Heart right ventricle (tissue), 16 donors: ENCODE results near the gene HRCT1. TPM values are rescaled to one million over a fixed set of nuclear protein-coding genes. Genes with fewer than 3 reads are reported as not detected.

ENCODE experiments used
- ATAC-seq, 8 donors: fragments of 200-7000 bp; cut with Tn5 transposase; one replicate each; pipeline ENCODE4 v1.9.1; 2020; ENCODE audit warnings: mild to moderate bottlenecking in 8 of 8, moderate library complexity in 8 of 8, moderate number of reproducible peaks in 1 of 8
- DNase-seq, 2 donors: peaks; one replicate each; pipeline ENCODE4 v3.0.0-alpha.2; 2020
- H3K27ac ChIP-seq, 10 donors: fragments of 200-600 bp; sonication (generic) in 2 of 10; one replicate each; pipeline versions ENCODE4 v1.5.0 to v1.8.0; 2020 to 2022; ENCODE audit warnings: mild to moderate bottlenecking in 3 of 10
- H3K27me3 ChIP-seq, 7 donors: fragments of 200-600 bp; one replicate each; pipeline ENCODE4 v1.8.0; 2021 to 2022; ENCODE audit warnings: mild to moderate bottlenecking in 2 of 7
- H3K36me3 ChIP-seq, 9 donors: fragments of 200-600 bp; sonication (generic) in 1 of 9; one replicate each; pipeline versions ENCODE4 v1.5.0 to v1.8.0; 2020 to 2022; ENCODE audit warnings: mild to moderate bottlenecking in 2 of 9
- H3K4me1 ChIP-seq, 9 donors: fragments of 200-600 bp; sonication (generic) in 1 of 9; one replicate each; pipeline versions ENCODE4 v1.5.0 to v1.8.0; 2020 to 2022; ENCODE audit warnings: mild to moderate bottlenecking in 4 of 9
- H3K4me3 ChIP-seq, 10 donors: fragments of 200-600 bp; sonication (generic) in 2 of 10; one replicate each; pipeline versions ENCODE4 v1.5.0 to v1.8.0; 2020 to 2022; ENCODE audit warnings: mild to moderate bottlenecking in 7 of 10, moderate library complexity in 2 of 10
- H3K9me3 ChIP-seq, 11 donors: fragments of 200-600 bp in 10 of 11; sonication (generic) in 2 of 11; one replicate each; pipeline versions ENCODE4 v1.5.0 to v1.8.0; 2013 to 2022; ENCODE audit warnings: mild to moderate bottlenecking in 2 of 11, control low read depth in 1 of 11, moderate library complexity in 1 of 11
- CTCF ChIP-seq, 9 donors: fragments of 200-600 bp; sonication (generic) in 2 of 9; IDR thresholded peaks; one replicate each; pipeline versions ENCODE4 v1.5.0 to v1.8.0; 2021 to 2022; ENCODE audit warnings: antibody characterized with exemption in 9 of 9, mild to moderate bottlenecking in 5 of 9, moderate library complexity in 1 of 9
- WGBS, 2 donors: extraction: QIAGEN DNeasy Blood & Tissue Kit; methylation state at CpG; one replicate each; pipeline ENCODE4 v1.1.7; 2013; ENCODE audit warnings: inconsistent platforms in 1 of 2; 5-methylcytosine and 5-hydroxymethylcytosine counted together
- intact Hi-C, 10 donors: fragments of 100-400 bp; cut with DNase I; formaldehyde crosslinking; loops; one replicate each; pipeline versions ENCODE4 v1.11.1 to v1.14.2; 2022
- polyA plus RNA-seq, 2 donors: library from polyadenylated mRNA; stranded (reverse); fragments of 200-250 nt; gene quantifications; one replicate each; pipeline ENCODE4 v1.2.3, GENCODE V29; 2013
- total RNA-seq, 10 donors: library from RNA; stranded (reverse); fragmentation: NEBNext Ultra II Directional in 3 of 10; extraction: Animal tissue kit (Norgen Biotek cat#: 25700) in 3 of 10; gene quantifications; one replicate each; pipeline versions ENCODE4 v1.2.1 to v1.2.4, GENCODE V29; 2021 to 2023
- donor health status: Arrhythmogenic right ventricular cardiomyopathy.
- donor health status: ischemic (EF 13 %, LVEDD 7.1; RV severe dilation, severe dysfunction).
- donor health status: healthy with polysubstance abuse.
- donor health status: DM: no; HTN: yes; CAD: no.
- donor health status: DM: no; HTN: no; CAD: no.
- donor health status: ischemic (EF 25% LVEDD 6.9; RV normal size, moderate dysfunction).
- donor health status: ischemic (EF 25% LVEDD 5.7; RV mildly dilated, moderate dysfunction).
- donor health status: healthy.
- donor health status: DM: yes; HTN: yes; CAD: no.
- donor health status: Ischemic cardiomyopathy.
- donor health status: ischemic (EF 35%, LVEDD 5.7; RV mildly dilated, moderate dysfunction).
- donor health status: nonischemic (EF 11% LVEDD 7.7; RV severe dilation, severe dysfunction).
- donor health status: DM: yes; HTN: yes; CAD: no.
- donor health status: PGD.
- donor health status: ischemic (EF 29% LVEDD 5.4; RV normal size, mild dysfunction).
- donor health status: nonischemic (EF 23%, LVEDD 6.1; RV moderate dilation, normal function).

Gene HRCT1
- total and polyA plus RNA-seq, 12 donors: 1.5 to 13.9 (median 3.2) TPM

GRCh38 chr9:35919212-35920008 is 13.4 kb downstream of the HRCT1 start:
- H3K27ac ChIP-seq: peak overlapping the region; percentile 64 to 90 (median 78)
- DNase-seq (no peak), ATAC-seq (peak in 2 of 8 donors; percentile 46 to 62)
- no peaks in the 10 kb centered on the region for H3K27me3 ChIP-seq
- intact Hi-C loops: no loop called here
- H3K36me3 ChIP-seq: no peaks in the 10 kb centered on the region
- no peak for TF ChIP-seq CTCF (IDR thresholded peaks at IDR 0.05)
- H3K9me3 ChIP-seq: no peaks in the 10 kb centered on the region
- peaks cover 16 to 94% (median 58%) of the 10 kb centered on the region in 9 donors for H3K4me1 ChIP-seq
- no peak overlapping the region for H3K4me3 ChIP-seq
- 62 to 69% methylated on average over 3 of the region's 3 CpGs for WGBS, 2 donors

DNA sequence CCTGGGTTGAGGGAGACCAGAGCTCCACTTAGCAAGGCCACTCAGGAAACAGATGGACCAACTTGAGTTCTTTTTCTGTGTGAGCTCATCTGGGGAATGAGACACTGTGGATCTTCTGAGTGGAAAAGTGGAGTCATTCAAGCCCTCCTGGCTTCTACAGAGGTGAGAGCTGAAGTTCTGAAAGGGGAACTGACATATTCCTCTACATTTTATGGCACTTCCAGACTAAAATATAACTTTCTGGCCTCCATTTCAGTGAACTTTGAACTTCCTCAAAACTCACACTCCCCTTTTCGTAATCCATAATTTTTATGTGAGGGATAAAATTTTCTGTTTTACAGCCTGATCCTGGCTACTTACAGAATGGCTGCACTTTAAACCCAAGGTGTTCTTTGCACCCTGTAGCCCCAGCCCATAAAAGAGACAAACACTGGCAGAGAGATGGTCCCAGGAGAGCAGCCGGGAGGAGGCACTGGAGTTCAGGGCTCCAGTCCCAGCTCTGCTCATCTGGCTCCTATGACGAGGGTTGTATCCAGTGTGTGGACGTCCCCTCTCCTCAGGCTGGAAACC is 14.1 kb downstream of the HRCT1 start:
- peaks cover 9 to 94% (median 51%) of the 10 kb centered on the region in 9 donors for H3K4me1 ChIP-seq
- peak in 6 of 8 donors; percentile 12 to 38 (median 26) for ATAC-seq
- TF ChIP-seq CTCF (IDR thresholded peaks at IDR 0.05): no peak

GRCh38 chr9:35923598-35923926 is 17.6 kb downstream of the HRCT1 start:
- no peaks in the 10 kb centered on the region for H3K9me3 ChIP-seq
- intact Hi-C loops: no loop called here
- 96 to 97% methylated on average over 1 of the region's 1 CpG for WGBS, 2 donors
- H3K27ac ChIP-seq: peak overlapping the region in 8 of 10 donors; percentile 41 to 90 (median 62)
- no peak for DNase-seq
- H3K4me1 ChIP-seq: peaks cover 2 to 65% (median 39%) of the 10 kb centered on the region in 9 donors
- no peak overlapping the region for H3K4me3 ChIP-seq
- no peak for TF ChIP-seq CTCF (IDR thresholded peaks at IDR 0.05)
- no peaks in the 10 kb centered on the region for H3K36me3 ChIP-seq
- no peaks in the 10 kb centered on the region for H3K27me3 ChIP-seq
- ATAC-seq: no peak

More for the DNA sequence above, 14.1 kb downstream of the HRCT1 start:
- peak overlapping the region; percentile 64 to 90 (median 78) for H3K27ac ChIP-seq
- no peaks in the 10 kb centered on the region for H3K9me3 ChIP-seq
- H3K27me3 ChIP-seq: no peaks in the 10 kb centered on the region
- no peaks in the 10 kb centered on the region for H3K36me3 ChIP-seq
- intact Hi-C loops: no loop called here
- H3K4me3 ChIP-seq: no peak overlapping the region
- no peak for DNase-seq
- 63 to 69% methylated on average over 4 of the region's 4 CpGs for WGBS, 2 donors

DNA sequence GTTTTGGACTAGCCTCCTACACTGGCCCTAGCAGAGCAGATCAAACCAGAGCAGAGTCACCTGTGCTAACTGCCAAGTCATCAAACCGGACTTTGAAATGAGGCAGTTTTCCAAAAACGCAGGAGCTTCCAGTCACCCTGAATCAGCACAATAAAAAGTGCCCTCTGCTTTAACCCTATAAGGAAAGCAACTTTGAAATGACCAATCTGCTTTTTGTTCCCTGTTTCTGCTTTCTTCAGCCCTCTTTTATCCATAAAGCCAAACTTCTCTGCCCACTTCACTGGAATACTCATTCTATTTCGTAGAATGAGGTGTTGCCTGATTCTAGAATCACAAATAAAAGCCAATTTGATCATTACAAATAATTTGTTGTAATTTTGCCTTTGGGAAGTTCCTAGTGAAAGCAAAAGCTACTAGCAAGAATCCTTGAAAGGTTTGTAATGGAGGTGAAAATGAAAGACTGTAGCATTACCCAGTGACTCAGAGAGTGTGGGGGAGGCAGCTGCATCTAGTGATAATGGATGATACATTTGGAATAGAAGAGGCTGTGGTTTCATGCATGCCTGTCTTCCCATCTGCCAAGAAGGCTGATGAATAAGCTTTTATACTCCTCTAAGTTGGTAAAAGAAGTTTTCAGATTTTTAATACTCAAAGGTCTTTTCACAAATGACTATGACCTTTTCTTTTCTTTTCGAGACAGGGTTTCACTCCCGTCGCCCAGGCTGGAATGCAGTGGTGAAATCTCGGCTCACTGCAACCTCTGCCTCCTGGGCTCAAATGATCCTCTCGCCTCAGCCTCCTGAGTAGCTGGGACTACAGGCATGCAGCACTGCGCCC is 18.1 kb downstream of the HRCT1 start:
- H3K4me3 ChIP-seq: no peak overlapping the region
- intact Hi-C loops: no loop called here
- DNase-seq: no peak

More for the DNA sequence above, 18.1 kb downstream of the HRCT1 start:
- Histone ChIP-seq H3K27ac (peak overlapping the region in 9 of 10 donors; percentile 20 to 90 (median 58)), H3K36me3 (no peaks in the 10 kb centered on the region), H3K4me1 (peaks cover 0 to 65% (median 35%) of the 10 kb centered on the region in 9 donors), H3K9me3 (no peaks in the 10 kb centered on the region), H3K27me3 (no peaks in the 10 kb centered on the region)
- peak; percentile 44 to 84 (median 58) for ATAC-seq
- TF ChIP-seq CTCF (IDR thresholded peaks at IDR 0.05): no peak
- WGBS, 2 donors: 65 to 78% methylated on average over 9 of the region's 9 CpGs
